ENCODE measurements around the gene TSPAN16.

- TF ChIP-seq CTCF (IDR thresholded peaks at IDR 0.05) (no peak), POLR2A (IDR thresholded peaks at IDR 0.05) (no peak)
These were observed 10.4 kb downstream of the TSPAN16 start for GRCh38 chr19:11306337-11306736.

Data from testis (tissue), 2 donors.